ENCODE data around the gene ALDH3B2. TPM values are rescaled to one million over a fixed set of nuclear protein-coding genes. Genes with fewer than 3 reads are reported as not detected.

Gene ALDH3B2
- total and polyA plus RNA-seq, 2 experiments from 2014 or later: not detected

DNA sequence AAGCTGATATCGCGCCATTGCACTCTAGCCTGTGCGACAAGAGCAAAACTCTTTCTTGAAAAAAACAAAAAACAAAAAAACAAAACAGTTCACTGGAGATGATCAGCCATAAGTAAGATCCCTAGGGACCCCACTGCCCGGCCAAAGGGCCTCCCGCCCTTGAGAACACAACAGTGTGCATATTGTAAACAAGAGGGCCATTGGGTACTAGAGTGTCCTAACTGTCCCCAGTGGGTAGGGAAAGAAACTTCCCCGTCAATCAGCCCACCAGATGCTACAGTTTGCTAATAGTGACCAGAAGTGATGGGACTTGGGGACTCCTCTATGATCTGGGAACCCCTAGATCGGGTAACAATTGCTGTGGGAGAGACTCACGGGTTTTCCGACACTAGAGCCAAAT, 20.2 kb downstream of the ALDH3B2 start (continued):
- TF ChIP-seq, protein P1, sequence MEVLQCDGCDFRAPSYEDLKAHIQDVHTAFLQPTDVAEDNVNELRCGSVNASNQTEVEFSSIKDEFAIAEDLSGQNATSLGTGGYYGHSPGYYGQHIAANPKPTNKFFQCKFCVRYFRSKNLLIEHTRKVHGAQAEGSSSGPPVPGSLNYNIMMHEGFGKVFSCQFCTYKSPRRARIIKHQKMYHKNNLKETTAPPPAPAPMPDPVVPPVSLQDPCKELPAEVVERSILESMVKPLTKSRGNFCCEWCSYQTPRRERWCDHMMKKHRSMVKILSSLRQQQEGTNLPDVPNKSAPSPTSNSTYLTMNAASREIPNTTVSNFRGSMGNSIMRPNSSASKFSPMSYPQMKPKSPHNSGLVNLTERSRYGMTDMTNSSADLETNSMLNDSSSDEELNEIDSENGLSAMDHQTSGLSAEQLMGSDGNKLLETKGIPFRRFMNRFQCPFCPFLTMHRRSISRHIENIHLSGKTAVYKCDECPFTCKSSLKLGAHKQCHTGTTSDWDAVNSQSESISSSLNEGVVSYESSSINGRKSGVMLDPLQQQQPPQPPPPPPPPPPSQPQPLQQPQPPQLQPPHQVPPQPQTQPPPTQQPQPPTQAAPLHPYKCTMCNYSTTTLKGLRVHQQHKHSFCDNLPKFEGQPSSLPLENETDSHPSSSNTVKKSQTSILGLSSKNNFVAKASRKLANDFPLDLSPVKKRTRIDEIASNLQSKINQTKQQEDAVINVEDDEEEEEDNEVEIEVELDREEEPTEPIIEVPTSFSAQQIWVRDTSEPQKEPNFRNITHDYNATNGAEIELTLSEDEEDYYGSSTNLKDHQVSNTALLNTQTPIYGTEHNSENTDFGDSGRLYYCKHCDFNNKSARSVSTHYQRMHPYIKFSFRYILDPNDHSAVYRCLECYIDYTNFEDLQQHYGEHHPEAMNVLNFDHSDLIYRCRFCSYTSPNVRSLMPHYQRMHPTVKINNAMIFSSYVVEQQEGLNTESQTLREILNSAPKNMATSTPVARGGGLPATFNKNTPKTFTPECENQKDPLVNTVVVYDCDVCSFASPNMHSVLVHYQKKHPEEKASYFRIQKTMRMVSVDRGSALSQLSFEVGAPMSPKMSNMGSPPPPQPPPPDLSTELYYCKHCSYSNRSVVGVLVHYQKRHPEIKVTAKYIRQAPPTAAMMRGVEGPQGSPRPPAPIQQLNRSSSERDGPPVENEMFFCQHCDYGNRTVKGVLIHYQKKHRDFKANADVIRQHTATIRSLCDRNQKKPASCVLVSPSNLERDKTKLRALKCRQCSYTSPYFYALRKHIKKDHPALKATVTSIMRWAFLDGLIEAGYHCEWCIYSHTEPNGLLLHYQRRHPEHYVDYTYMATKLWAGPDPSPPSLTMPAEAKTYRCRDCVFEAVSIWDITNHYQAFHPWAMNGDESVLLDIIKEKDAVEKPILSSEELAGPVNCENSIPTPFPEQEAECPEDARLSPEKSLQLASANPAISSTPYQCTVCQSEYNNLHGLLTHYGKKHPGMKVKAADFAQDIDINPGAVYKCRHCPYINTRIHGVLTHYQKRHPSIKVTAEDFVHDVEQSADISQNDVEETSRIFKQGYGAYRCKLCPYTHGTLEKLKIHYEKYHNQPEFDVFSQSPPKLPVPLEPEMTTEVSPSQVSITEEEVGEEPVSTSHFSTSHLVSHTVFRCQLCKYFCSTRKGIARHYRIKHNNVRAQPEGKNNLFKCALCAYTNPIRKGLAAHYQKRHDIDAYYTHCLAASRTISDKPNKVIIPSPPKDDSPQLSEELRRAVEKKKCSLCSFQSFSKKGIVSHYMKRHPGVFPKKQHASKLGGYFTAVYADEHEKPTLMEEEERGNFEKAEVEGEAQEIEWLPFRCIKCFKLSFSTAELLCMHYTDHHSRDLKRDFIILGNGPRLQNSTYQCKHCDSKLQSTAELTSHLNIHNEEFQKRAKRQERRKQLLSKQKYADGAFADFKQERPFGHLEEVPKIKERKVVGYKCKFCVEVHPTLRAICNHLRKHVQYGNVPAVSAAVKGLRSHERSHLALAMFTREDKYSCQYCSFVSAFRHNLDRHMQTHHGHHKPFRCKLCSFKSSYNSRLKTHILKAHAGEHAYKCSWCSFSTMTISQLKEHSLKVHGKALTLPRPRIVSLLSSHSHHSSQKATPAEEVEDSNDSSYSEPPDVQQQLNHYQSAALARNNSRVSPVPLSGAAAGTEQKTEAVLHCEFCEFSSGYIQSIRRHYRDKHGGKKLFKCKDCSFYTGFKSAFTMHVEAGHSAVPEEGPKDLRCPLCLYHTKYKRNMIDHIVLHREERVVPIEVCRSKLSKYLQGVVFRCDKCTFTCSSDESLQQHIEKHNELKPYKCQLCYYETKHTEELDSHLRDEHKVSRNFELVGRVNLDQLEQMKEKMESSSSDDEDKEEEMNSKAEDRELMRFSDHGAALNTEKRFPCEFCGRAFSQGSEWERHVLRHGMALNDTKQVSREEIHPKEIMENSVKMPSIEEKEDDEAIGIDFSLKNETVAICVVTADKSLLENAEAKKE (CRISPR knock-in tag; IDR thresholded peaks at IDR 0.05): no peak
- no peak for TF ChIP-seq ZNF331 (CRISPR knock-in tag; IDR thresholded peaks at IDR 0.05; ENCODE audit: low read depth)
- no peak for TF ChIP-seq NANOG (IDR thresholded peaks at IDR 0.05; ENCODE audit: borderline replicate concordance)

DNA sequence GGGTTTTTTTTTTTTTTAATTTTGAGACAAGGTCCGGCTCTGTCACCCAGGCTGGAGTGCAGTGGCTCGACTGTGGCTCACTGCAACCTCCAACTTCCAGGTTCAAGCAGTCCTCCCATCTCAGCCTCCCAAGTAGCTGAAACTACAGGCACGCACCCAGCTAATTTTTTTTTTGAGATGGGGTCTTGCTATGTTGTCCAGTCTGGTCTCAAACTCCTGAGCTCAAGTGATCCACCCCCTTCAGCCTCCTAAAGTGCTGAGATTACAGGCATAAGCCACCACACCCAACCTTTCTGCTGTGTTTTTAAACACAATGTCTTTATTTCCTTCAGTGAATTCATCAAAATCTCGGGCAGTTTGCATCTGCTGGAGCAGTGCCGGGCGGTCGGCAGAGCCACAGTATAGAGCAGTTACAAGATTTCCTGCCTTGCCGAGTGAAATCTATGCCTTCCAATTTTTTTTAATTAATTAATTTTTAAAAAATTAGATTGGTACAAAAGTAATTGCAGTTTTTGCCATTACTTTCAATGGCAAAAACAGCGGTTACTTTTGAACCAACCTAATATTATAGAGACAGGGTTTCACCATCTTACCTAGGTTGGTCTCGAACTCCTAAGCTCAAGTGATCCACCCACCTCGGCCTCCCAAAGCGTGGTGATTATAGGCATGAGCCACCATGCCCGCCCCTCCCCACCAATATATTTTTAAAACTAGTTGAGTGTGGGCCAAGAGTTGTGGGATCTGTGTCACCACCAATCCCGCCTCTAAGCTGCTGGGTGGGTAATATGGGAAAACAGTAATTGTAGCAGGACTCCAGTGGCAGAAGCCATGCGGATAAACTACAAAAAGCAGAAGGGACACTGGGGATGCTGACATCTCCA, 21.2 kb downstream of the ALDH3B2 start:
- Histone ChIP-seq H3K27ac (ENCODE audit: low read depth) (no peak overlapping the region), H3K4me3 (no peak overlapping the region), H4K20me1 (replicated peaks; ENCODE audit: insufficient read depth) (no peaks in the 10 kb centered on the region), H3K36me3 (ENCODE audit: insufficient read depth) (peaks cover 8% of the 10 kb centered on the region; the same call in 1 of the 2 replicates), H2AFZ (no peak overlapping the region), H3K4me2 (no peak overlapping the region), H3K4me1 (ENCODE audit: insufficient read depth) (no peaks in the 10 kb centered on the region), H3K27me3 (ENCODE audit: insufficient read depth) (no peaks in the 10 kb centered on the region), H3F3A (replicated peaks; ENCODE audit: low read depth) (0 out of 2 replicates have a peak, but pooled peaks cover 4% of the 10 kb centered on the region), H3K9me2 (ENCODE audit: insufficient read depth) (no peaks in the 10 kb centered on the region), H3K79me2 (replicated peaks; ENCODE audit: insufficient read depth) (no peaks in the 10 kb centered on the region)
- Mint-ChIP-seq H3K9me3 (peaks cover 31% of the 10 kb centered on the region), H3K27me3 (ENCODE audit: insufficient read depth, low read depth, poor library complexity) (peaks cover 5% of the 10 kb centered on the region), H3K27ac (no peak overlapping the region), H3K4me1 (peaks cover 3% of the 10 kb centered on the region; the same call in 1 of the 3 replicates), H3K36me3 (ENCODE audit: low read depth) (peaks cover 5% of the 10 kb centered on the region; the same call in 2 of the 3 replicates), H3K4me3 (no peak overlapping the region)
- ATAC-seq (no peak), DNase-seq (ENCODE audit: low spot score) (no peak)
- TF ChIP-seq, protein P2, sequence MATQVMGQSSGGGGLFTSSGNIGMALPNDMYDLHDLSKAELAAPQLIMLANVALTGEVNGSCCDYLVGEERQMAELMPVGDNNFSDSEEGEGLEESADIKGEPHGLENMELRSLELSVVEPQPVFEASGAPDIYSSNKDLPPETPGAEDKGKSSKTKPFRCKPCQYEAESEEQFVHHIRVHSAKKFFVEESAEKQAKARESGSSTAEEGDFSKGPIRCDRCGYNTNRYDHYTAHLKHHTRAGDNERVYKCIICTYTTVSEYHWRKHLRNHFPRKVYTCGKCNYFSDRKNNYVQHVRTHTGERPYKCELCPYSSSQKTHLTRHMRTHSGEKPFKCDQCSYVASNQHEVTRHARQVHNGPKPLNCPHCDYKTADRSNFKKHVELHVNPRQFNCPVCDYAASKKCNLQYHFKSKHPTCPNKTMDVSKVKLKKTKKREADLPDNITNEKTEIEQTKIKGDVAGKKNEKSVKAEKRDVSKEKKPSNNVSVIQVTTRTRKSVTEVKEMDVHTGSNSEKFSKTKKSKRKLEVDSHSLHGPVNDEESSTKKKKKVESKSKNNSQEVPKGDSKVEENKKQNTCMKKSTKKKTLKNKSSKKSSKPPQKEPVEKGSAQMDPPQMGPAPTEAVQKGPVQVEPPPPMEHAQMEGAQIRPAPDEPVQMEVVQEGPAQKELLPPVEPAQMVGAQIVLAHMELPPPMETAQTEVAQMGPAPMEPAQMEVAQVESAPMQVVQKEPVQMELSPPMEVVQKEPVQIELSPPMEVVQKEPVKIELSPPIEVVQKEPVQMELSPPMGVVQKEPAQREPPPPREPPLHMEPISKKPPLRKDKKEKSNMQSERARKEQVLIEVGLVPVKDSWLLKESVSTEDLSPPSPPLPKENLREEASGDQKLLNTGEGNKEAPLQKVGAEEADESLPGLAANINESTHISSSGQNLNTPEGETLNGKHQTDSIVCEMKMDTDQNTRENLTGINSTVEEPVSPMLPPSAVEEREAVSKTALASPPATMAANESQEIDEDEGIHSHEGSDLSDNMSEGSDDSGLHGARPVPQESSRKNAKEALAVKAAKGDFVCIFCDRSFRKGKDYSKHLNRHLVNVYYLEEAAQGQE (IDR thresholded peaks at IDR 0.05; ENCODE audit: unreplicated experiment): no peak
- TF ChIP-seq, protein P3, sequence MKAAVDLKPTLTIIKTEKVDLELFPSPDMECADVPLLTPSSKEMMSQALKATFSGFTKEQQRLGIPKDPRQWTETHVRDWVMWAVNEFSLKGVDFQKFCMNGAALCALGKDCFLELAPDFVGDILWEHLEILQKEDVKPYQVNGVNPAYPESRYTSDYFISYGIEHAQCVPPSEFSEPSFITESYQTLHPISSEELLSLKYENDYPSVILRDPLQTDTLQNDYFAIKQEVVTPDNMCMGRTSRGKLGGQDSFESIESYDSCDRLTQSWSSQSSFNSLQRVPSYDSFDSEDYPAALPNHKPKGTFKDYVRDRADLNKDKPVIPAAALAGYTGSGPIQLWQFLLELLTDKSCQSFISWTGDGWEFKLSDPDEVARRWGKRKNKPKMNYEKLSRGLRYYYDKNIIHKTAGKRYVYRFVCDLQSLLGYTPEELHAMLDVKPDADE (IDR thresholded peaks at IDR 0.05): no peak
- TF ChIP-seq, protein P4, sequence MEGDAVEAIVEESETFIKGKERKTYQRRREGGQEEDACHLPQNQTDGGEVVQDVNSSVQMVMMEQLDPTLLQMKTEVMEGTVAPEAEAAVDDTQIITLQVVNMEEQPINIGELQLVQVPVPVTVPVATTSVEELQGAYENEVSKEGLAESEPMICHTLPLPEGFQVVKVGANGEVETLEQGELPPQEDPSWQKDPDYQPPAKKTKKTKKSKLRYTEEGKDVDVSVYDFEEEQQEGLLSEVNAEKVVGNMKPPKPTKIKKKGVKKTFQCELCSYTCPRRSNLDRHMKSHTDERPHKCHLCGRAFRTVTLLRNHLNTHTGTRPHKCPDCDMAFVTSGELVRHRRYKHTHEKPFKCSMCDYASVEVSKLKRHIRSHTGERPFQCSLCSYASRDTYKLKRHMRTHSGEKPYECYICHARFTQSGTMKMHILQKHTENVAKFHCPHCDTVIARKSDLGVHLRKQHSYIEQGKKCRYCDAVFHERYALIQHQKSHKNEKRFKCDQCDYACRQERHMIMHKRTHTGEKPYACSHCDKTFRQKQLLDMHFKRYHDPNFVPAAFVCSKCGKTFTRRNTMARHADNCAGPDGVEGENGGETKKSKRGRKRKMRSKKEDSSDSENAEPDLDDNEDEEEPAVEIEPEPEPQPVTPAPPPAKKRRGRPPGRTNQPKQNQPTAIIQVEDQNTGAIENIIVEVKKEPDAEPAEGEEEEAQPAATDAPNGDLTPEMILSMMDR (conservative IDR thresholded peaks at IDR 0.05; ENCODE audit: low read depth in 2 of 2): no peak
- TF ChIP-seq JUNB (IDR thresholded peaks at IDR 0.05; ENCODE audit: unreplicated experiment): no peak
- TF ChIP-seq ZNF114 (CRISPR knock-in tag; IDR thresholded peaks at IDR 0.05): no peak
- no peak for TF ChIP-seq CREB1 (CRISPR knock-in tag; IDR thresholded peaks at IDR 0.05; ENCODE audit: low read depth)
- no peak for TF ChIP-seq ZNF331 (CRISPR knock-in tag; IDR thresholded peaks at IDR 0.05; ENCODE audit: low read depth)
- no peak for TF ChIP-seq EZH2 (IDR thresholded peaks at IDR 0.05; ENCODE audit: low read depth, unreplicated experiment)
- no peak for TF ChIP-seq POLR2AphosphoS5 (IDR thresholded peaks at IDR 0.05; ENCODE audit: low read depth)
